Activated CD8-positive, alpha-beta memory T cell treated with anti-CD3 and anti-CD28 coated beads, Interleukin-2, amount 50 U/mL, for 24 hours (primary cell): ENCODE results near the gene TACR2.

Source experiments
- DNase-seq: peaks from one replicate; pipeline ENCODE4 v3.0.0-alpha.2; 2020; ENCODE audit errors: extremely low read depth

TACR2 gene

DNA sequence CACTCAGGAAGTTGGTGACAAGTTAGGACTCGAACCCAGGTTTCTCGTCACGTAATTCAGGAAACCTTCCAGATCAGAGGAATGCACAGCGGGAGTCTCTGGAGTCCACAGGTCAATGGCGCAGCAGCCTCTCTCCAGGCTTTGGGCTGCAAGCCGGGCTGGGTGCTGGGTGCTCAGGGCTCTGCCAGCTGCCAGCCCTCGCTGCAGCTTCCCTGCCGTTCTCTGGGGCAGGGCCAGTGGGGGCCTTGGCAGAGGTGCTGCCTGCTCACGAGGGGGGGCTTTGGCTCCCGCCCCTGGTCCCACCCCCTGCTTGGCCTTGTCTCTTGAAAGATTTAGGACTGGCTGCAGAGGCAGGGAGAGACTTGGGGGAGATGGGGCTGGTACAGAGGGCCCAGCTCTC lies at the start of gene TACR2:
Gene TACR2 (minus strand): TSS at position 224 of the 400 bp plus-strand sequence. CDS start 595 bp downstream, outside the sequence.
- DNase-seq: no peak

DNA sequence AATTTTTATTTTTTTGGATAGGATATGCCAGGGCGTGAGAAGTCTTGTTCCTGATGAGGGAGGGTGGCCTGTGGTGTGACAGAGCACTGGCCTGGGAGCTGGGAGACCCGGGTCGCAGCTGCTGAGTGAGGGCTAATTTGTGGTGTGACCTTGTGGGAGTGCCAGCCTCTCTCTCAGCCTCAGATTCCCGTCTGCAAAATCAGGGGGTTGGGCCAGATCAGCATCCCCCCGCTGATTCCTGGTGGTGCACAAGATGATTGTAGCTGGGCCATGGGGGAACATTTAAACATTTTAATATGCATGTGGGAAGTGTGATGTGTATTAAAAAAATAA lies 49.4 kb upstream of the TACR2 start:
- DNase-seq: no peak

DNA sequence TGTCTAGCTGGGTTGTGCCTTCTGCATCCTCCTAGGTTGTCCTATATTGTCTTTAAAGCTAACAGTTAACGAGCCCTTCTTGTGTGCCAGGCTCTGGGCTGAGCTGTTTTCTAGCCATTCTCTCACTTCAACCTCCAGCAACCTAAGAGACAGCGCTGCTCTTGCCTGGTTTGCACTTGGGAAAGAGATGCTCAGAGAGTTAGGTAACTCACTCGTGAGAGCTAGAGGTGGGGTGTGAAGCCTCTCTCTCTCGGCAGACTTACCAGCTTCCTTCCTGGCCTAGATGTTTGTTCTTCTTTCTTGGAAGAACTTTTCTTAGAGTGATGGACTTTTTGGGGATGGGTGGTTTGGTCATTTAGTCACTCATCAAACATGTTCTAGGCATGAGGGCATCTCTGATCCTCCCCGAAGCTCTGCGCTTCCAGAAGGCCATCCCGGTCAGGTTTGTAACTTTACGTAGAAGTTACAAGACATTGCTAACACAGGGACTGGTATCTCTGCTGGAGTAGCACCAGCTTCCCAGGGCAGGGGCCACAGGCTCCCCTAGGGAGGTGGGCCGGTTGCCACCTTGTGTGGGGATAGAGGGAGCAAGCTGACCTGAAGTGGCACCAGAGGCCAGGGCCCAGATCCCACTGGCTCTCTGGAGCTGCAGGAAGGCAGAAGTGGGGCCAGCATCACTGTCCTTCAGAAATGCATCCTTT lies 48.9 kb upstream of the TACR2 start:
- DNase-seq: no peak

DNA sequence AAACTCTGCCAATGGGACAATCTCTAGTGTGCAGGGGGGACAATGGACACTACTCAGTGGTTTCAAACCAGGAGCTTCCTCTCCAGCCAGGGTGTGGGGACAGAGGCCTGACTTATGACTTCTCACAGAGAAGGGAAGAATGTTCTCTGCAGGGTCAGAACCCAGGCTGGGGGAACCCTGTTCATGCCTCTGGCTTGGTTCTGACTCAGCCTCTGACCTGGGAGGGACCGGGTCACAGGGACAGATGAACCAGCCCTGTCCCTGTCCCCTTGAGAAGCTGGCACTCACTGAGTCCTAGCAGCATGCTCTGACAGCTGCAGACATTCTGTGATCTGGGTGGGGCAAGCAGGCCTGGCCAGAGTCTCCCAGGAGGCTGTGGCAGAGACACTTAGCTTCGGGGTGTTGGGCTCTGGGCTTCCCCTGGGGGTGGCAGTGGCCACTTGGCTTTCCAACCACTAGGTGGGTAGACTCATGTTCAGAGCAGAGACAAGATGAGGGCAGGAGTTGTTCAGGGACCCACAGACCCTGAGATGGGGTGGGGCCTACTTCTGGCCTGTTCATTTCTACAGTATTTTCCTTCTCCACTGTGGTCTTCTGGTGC lies 48.2 kb upstream of the TACR2 start:
- DNase-seq: no peak

DNA sequence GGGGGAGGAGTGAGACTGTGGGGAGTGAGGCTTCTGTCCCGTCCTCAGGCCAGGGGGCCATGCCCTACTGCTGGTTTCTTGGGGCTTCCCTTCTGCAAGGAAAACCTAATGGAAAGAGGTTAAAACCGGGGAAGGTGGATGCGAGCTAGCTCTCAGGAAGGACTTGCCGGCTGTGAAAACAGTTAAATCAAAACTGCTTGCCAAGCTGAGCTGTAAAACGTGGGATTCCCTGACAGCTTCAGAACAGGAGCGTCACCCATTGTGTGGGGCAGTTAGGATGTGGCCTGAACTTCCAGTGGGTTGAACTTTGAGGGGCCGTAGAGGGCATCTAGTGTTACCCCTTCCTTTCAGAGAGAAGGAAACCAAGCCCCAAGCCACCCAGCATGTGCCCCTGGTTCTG lies 47.7 kb upstream of the TACR2 start:
- DNase-seq: no peak

DNA sequence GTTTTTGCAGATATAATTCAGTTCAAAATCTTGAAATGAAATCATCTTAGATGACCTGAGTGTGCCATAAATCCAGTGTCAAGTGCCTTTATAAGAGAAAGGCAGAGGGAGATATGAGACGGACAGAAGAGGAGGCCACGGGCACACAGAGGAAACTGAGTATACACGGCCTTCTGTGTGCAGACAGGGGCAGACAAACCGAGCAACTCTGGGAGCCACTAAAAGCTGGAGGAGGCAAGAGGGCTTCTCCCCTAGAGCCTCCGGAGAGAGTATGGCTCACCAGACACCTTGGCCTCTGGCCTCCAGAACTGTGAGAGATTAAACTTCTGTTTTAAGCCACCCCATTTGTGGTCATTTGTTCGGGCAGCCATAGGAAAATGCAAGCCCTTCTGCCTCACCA lies 47.2 kb upstream of the TACR2 start:
- DNase-seq: no peak

DNA sequence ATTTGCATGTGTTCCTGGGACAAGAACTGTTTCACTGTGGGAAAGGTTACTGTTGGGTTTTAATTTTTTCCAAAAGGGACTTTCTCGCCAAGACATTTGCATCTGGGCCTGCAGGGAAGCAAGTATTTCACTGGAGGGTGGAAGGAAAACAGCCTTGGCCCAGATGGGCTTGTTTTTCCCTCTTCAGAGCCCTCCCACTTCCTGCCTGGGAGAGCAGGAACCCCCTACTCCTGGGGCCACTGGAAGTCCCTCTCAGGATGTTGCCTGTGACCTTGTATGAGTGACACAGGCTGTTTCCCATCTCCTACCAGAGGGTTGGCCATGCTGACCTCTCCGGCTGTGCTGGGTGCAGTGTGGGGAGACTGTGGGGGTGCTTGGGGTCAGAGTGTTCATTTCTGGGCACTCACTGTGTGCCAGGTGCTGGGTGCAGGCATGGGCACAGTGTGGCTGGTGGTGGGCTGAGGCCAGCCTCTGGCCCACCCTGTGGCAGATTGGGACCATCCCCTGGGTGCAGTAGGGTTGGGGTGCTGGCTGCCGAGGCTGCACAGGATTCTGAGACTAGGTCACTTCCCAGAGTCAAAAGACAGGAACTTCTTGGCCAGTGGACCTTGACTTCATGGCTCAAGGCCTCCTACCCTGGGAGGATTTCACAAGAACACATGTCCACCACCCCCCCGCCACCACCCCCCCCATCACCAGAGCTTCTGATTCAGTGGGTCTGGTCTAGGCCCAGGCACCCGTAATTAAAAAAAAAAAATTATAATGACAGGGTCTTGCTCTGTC lies 44.7 kb upstream of the TACR2 start:
- no peak for DNase-seq

DNA sequence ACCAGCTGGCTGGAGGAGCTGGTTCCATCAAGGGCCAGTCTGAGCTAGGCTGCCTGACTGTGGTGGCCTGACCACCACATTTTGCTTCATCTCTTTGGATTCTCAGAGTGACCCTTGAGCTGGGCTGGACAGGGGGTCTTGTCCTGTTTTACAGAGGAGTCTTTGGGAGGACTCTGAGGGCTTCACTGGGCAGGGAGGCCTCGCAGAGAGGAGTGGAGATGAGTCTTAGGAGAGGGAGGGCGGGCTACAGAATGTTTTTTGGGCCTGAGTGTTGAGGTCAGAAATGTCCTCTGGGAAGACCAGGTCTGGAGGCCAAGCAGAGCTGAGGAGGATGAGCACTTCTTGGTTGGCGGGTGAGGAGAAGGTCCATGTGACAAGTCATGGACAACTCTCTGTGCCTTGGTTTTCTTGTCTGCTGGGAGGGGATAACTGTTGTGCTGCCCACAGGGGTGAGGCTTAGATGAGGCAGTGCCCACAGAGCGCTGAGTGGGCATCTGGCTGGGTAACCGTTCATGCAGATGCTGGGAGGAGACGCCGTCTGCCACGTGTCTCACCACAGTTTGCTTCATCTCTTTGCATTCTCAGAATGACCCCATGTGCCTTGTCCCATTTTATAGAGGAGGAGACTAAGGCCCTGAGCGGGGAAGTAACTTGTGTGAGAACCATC lies 44.0 kb upstream of the TACR2 start:
- no peak for DNase-seq

DNA sequence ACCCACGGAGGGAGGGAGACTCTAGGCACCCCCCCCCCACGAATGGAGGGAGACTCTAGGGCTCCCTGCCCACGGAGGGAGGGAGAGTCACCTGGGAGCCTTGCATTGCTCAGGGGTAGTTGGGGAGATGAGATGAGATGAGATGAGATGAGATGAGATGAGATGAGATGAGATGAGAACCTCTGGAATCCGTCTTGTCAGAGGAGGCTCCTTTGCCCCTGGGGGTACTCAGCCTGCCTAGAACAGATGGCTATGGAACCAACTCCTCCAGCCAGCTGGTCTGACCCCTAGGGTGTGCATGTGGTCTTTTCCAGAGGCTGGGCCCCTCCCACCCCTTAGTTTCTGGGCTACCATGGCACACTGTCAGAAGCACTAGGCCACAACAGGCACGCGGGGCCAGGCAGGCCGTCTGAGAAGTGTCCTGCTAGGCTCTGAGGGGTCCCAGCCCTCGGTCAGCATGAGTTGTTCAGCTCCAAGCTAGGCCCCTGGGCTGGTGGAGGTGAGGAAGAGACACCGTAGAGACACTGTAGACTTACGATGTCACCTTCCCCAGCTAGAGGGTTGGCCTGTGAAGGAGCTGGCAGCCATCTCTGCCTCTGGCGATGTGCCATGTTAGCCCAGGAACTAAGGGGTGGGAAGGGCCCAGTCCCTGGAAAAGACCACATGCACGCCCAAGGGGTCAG lies 43.3 kb upstream of the TACR2 start:
- no peak for DNase-seq

DNA sequence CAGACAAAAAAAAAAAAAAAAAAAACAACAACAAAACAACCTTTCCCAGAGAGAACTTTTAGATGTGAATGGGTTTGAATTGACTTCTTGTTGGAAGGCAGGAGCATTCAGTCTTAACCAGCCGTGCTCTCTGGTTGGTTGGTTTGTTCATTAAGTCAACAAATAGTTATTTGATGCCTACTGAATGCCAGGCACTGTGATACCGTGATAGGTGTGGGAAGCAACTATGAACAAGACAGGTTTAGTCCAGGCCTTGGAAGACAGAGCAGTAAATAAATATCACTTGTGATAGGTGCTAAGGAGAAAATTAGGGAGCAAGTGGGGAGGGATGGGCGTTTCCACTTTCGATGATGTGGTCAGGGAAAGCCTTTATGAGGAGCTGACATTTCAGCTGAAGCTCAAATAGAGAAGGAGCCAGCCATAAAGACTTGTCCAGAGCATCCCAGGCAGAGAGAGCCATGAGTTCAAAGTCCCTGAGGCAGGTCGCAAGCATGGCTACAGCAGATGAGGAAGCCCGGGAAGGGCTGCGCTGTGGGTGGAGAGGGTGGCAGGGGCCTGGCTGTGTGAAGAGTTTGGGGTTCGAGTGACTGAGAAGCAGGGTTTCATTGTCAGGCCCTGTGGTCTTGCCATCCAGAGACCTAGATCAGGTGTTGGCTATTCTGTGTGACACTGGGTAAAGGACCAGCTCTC lies 42.5 kb upstream of the TACR2 start:
- DNase-seq: no peak

DNA sequence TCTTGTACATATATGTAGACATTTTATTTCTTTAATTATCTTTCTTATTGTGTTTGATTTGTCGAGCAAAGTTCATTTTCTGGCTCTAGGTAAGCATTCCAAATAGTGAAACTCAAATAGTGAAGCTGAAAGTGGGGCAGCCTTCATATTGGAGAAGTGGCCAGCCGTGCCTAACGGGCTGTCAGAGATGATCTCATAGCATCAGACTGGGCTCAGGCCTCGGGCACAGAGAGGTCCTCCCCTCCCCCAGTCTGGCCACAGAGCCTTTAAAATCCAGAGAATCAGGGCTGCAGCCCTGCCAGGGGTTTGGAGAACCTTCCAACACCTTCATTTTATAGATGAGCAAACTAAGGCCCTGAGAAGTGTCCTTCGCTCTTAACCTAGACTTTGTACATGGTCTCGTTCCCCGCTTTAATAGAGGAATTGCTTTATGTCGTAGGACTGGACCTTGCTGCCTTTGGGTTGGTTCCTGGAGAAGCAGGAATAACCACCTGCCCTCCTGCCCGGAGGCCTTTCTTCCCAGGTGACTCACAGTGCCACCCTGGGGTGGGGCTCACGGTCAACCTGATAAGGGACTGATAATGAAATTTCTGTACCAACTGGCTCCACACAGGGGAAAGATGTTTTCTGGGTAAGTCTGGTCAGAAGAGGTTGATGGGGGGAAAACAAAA lies 41.8 kb upstream of the TACR2 start:
- DNase-seq: no peak

DNA sequence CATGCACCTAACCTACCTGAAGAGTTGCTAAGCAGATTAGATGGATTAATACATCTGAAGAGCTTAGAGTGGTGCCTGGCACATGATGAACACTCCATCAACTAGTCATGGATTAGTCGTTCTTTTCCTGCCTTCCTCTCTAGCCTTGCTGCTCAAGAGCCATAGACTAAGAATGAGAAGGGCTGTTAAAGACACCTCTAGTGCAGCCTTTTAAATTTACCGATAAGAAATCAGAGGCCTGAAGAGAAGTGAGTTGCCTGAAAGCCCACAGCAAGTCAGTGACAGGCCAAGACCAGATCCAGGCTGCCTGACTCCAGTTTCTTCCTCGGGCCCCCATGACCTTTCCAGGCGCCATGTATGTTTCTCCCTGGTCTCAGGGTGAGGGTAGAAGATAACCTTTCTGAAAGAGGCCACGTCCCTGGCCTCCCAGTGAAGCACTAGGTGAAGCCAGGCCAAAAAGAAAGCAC lies 41.1 kb upstream of the TACR2 start:
- no peak for DNase-seq

DNA sequence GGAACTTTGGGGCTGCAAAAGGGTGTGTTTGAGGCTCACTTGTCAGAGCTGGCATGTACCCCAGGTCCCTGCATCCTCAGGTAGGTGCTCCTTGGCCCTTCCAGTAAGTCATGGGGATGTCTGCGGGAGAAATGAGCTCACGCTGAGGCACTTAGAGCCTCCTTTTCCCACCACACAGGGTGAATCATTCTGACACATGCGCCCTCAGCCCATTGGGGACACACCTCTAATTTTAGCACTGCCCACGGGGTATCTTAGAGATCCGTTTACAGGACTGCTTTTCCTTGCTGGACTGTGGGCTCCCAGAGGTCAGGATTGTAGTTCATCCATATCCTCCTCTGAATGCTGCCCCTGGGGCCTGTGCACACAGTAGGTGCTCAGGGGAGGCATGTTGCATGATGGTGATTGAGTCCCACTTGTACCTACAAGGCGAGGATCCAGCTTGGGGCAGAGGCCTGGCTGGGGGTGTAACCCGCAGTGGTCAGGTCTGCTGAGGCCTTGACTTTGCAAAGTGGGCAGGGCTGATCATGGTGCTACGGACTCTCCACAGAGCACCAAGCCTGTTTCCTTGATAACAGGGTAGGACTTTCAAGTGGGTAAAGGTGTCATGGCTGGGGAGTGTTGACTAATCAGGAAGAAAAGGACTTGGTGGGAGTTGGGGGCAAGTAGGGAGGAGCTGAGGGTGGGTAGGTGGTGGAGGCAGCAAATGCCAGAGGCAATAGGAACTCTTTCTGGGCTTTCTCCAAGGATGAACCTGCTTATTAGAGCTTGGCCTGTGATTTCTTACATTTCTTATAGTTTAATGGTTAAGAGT lies 40.4 kb upstream of the TACR2 start:
- no peak for DNase-seq

DNA sequence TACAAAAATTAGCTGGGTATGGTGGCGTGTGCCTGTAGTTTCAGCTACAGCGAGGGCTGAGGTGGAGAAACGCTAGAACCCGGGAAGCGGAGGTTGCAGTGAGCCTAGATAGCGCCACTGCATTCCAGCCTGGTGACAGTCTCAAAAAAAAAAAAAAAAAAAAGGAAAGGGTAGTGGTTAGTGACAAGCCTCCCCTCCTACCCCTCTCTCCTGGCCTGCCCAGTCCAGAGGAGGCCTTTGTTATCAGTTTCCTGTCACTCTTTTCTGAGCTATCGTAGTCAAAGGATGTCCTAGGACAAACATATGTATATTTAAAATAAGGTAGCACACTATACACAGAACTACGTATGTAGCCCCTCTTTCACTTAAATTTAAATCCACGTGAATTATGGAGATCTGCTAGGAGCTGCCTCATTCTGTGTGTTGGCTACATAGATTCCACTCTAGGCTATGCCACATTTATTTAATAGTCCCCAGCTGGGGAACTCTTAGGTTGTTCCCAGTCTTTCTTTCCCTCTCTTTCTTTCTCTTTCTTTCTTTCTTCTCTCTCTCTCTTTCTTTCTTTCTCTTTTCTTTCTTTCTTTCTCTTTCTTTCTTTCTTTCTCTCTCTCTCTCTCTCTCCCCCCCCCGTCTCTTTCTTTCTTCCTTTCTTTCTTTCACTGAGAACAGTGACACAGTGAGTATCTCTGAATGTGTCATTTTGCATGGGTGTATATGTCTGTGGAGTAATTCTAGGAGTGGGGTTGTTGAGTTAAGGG lies 38.5 kb upstream of the TACR2 start:
- no peak for DNase-seq

DNA sequence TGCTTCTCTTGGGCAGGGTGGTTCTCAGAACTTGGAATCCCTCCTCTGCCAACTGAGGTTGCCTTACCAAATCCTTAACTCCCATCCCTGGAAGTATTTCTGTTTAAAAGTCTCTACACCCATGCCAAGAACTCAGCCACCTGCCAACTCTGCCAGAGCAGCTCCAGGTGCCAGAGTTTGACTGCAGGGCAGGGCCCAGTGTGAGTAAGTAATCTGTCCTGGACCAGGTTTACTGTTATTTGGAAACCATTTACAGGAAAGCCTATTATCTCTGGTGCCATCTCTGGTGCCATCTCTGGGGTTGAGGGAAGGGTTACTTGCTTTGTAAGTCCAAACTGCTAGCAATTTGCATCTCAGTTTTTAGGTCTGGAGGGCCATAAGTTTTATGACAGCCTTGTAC lies 37.1 kb upstream of the TACR2 start:
- DNase-seq: no peak

DNA sequence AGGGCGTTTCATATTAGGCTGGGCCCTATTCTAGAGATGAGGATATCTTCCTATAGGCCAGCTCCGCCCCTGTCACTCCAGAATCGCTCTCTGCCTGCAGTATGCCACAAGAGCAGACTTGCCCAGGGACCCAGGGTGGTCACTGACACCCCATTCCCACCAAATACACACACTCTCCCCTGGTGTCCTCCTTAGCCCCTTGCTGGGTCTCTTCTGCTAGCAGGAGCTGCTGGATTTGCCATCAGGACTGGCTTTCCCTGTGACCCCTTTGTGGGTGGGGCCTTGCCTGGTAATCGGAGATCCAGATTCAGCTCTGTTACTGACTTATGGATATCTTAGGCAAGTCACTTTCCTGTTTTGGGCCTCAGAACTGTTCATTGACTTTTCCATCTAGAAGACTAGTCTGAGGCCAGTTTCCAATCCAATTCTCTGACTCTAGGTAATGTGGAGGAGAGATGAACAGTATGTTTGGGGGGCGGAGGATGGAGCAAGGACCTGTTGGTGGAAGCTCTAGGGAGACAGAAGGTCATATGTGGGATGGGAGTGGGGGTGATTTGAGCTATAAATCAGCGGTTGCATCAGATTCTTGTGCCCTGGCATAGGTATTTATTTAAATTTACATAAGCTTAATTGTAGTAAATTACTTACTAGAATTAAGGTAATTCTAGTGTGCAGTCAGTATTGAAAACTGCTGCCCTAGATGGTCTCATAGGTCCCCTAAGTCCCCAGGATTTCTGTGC lies 36.1 kb upstream of the TACR2 start:
- DNase-seq: no peak

DNA sequence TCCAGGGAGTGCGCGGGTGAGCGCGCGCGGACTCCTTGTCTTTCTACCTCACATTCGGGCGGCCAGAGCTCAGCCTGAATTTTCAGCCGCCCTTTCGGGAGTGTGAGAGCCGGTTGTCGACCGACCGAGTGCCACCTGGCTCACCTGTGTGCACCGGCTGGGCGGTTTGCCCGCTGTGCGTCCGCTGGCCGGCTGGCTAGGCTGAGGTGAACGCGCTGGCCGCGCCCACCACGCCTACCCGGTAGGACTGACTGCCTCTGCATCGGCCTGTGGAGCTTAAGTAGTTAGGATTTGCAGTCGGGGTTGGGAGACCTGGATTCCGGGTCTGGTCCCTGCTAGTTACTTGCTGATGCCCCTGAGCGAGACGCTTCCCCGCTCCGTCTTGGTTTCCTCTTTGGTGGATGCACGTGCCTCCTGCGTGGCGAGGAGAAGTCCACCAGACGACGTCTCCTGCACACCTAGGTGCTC lies 35.1 kb upstream of the TACR2 start:
- DNase-seq: no peak

DNA sequence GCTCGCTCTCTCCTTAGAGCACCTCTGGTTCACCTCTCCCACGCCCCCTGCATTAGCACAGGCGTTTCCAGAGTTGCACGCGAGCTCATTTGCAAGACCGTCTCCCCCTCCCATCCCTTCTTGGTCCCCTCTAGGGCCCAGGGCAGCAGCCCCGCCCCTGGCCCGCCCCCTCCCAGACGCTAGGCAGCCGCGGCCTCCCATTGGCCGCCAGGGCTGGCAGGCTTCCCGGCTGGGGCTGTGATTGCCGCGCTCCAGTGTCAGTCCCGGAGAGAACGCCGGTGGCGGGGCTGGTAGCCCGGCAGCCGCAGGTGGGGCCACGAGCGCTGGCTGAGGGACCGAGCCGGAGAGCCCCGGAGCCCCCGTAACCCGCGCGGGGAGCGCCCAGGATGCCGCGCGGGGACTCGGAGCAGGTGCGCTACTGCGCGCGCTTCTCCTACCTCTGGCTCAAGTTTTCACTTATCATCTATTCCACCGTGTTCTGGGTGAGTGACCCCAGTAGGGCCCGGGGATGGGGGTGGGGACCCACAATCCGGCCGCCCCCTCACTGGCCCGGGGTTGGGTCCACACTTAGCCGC lies 34.6 kb upstream of the TACR2 start, which contains the start of gene TSPAN15:
Gene TSPAN15 (plus strand): TSS at position 257 of the 575 bp plus-strand sequence. CDS start 130 bp downstream, at position 387.
- peak; percentile 44 for DNase-seq
